GM19351 (cell line): ENCODE measurements around the gene FFAR1.

Source experiments
- ATAC-seq: cut with Tn5 transposase; IDR thresholded peaks from one replicate; pipeline ENCODE4 v1.9.1; 2021; ENCODE audit warnings: mild to moderate bottlenecking, moderate library complexity; ENCODE audit not compliant: unreplicated experiment

FFAR1 gene

DNA sequence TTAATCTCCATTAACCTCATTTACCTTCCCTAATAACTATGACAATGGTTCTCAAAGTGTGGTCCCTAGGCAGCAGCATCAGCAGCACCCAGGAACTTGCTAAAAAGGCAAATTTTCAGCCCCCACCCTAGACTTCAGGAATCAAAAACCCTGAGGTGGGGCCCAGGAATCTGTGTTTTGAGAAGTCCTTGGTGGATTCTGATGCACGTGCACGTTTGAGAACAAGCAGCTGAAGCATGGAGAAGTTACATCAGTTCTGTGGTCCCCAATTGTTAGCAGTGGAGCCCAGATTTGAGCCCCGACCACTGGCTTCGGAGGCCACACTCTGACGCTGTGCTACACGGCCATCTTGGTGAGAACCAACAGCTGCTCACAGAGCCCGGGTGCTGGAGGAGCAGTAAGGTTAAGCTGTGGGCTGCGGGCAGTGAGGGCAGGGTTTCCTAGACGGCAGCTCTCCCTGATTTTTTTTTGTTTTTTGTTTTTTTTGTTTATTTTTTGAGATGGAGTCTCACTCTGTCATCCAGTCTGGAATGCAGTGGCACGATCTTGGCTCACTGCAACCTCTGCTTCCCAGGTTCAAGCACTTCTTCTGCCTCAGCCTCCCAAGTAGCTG lies 32.7 kb upstream of the FFAR1 start:
- no peak for ATAC-seq

DNA sequence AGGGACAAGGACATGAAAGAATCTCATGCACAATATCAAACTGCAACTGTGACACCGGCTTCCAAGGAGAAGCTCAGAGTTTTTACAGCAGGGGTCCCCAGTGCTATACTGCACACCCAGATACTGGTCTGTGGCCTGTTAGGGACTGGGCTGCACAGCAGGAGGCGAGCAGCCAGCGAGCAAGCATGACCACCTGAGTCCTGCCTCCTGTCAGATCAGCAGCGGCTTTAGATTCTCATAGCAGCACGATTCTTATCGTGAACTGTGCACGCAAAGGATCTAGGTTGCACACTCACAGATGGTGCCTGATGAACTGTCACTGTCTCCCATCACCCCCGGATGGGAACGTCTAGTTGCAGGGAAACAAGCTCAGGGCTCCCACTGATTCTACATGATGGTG lies 31.8 kb upstream of the FFAR1 start:
- ATAC-seq = no peak

- no peak for ATAC-seq
These were observed 31.1 kb upstream of the FFAR1 start for GRCh38 chr19:35316560-35316959.

GRCh38 chr19:35317464-35318043 lies 30.1 kb upstream of the FFAR1 start:
- no peak for ATAC-seq

- ATAC-seq = no peak
These were observed 28.8 kb upstream of the FFAR1 start for GRCh38 chr19:35318679-35319448.

DNA sequence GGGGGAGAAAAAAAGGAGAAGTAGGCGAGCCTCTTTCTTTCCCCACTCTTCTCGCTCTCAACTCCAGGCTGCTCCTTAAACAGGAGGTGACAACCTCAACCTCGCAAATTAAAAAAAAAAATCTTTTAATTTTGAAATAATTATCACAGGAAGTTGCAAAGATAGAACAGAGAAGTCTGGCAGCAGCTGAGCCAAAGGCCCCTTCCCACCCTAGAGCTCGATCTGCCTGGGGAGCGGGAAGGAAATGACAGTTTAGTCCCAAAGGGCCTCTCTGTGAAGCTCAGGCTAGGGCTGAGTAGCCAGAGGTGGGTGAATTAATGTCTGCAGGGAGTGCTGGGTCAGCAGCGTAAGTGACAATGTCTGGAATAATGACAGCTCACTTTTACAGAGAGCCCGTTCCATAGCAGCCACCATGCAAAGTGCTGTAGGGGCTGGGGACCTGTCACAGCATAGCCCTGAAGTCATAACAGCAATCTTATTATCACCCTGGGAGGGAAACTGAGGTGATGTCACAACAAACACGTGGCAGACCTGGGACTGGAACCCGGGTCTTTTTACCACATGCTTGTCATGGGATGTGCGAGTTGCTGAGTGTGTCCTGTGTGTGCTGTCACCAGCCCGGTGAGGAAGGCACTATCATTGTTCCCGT lies 27.5 kb upstream of the FFAR1 start:
- no peak for ATAC-seq

DNA sequence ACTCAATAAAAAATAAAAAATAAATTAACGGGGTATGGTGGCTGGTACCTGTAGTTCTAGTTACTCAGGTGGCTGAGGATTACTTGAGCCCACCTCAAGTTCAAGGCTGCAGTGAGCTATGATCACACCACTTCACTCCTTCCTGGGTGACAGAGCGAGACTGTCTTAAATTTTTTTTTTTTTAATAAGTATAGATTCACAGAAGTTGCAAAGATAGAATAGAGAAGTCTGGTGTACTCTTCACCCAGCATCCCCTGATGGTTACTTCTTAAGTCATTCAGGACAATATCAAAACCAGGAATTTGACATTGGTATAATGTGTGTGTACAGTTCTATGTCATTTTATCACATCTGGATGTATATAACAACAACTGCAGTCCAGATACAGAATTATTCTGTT lies 26.4 kb upstream of the FFAR1 start:
- ATAC-seq = no peak

- no peak for ATAC-seq
These were observed 25.7 kb upstream of the FFAR1 start for GRCh38 chr19:35322014-35322413.

GRCh38 chr19:35327642-35328041 lies 20.1 kb upstream of the FFAR1 start:
- ATAC-seq = no peak

GRCh38 chr19:35328851-35329285 lies 18.8 kb upstream of the FFAR1 start, which contains the start of gene CD22:
Gene CD22, plus strand, starts transcription at chr19:35329187. Its CDS starts 2,854 bp downstream, at chr19:35332041.
- ATAC-seq = no peak

DNA sequence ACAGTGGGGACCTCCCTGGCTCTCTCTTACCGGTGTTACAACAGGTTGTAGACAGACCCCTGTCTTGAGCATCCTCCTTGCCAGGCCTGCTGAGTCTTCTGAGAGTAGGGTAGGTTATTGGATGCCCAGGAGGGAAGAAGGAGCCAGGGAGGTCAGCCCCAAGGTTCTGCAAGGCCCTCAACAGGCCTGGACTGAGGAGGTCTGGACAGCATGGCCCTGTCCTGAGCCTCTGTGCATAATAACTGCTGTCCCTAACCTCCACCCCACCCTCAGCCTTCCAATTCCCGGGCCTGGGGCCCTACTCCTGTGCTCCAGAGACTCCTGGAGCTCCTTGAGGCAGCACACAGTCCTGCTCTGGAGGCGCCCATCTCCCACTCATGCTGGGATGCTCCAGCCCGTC lies 18.4 kb upstream of the FFAR1 start:
- no peak for ATAC-seq

- peak; percentile 50 for ATAC-seq
These were observed 17.2 kb upstream of the FFAR1 start for GRCh38 chr19:35330475-35330874.

- no peak for ATAC-seq
These were observed 16.0 kb upstream of the FFAR1 start for GRCh38 chr19:35331551-35332214.

DNA sequence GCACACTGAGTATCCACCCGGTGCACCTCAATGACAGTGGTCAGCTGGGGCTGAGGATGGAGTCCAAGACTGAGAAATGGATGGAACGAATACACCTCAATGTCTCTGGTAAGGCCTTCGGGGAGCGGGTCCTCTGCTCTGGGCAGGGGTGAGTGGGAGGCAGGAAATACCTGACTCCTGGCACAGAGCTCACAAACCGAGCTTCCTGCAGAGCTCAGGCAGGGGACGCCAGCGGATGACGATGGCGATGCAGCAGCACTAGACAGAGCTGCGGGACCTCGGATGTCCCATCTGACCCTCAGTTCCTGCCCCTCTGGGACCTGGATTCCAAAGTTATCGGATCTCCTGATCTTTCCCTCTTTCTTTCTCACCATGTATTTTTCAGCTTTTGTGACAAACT lies 14.9 kb upstream of the FFAR1 start:
- no peak for ATAC-seq

GRCh38 chr19:35334144-35334753 lies 13.5 kb upstream of the FFAR1 start:
- ATAC-seq = no peak

GRCh38 chr19:35336166-35336955 lies 11.3 kb upstream of the FFAR1 start:
- no peak for ATAC-seq

- ATAC-seq = no peak
These were observed 10.4 kb upstream of the FFAR1 start for GRCh38 chr19:35337097-35337983.

- no peak for ATAC-seq
These were observed 9.8 kb upstream of the FFAR1 start for GRCh38 chr19:35337984-35338296.

DNA sequence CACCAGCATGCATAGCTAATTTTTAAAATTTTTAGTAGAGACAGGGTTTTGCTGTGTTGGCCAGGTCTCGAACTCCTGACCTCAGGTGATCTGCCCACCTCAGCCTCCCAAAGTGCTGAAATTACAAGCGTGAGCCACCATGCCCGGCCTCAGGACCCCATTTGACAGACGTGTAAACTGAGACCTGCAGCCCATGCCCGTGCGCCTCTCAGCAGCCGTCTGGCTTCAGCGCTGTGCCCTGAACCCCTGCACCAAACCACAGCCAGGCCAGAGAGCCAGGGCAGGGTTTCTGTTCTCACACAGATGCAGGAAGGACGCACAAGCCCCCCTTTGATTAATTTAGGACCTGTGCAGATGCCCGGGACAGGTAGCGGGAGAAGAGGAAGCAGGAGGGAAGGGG lies 7.3 kb upstream of the FFAR1 start:
- ATAC-seq = no peak
